ENCODE data around the gene PCIF1. TPM values are rescaled to one million over a fixed set of nuclear protein-coding genes. Genes with fewer than 3 reads are reported as not detected.
A peak's percentile ranks its signal among the peaks of the same experiment; 100 is the strongest.

The PCIF1 gene
- total and polyA plus RNA-seq, 9 of the 15 experiments (the other 6 are each of a cell fraction or from before 2014, with no cell fraction given) = 5.8 to 29.4 (median 11.3) TPM

DNA sequence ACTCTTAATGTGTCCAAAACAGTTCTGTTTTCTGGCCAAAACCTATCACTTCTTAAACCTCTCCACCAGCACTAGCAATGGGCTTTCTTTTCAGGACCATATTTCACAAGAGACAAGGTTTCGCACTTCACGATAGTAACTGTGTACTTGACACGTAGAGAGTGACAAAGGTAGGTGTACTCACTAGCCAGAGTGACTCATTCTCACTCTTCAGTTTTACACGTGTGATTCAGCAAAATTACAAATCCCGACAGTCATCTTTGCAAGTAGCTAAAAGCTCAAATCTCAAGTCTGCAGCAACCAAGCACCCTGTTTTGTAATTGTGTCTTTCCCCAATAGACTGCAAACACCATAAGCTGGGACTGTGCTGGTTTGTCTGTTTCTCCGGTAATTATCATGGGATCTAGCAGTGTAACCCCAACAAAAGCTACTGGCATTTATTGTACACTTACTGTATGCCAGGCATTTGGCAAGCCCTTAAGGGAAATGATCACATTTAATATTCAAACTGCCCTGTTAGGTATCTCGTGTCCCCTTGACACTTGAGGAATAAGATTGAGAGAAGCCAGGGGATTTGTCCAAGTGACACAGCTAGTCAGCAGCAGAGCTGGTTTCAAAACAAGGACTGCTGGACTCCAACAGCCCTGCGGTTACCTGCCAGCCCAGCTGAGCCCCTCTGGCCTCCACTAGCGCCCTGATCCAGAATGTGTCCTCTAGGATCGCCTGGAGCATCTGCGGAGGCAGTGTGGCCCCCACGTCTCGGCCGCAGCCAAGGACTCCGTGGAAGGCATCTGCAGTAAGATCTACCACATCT lies 9.9 kb downstream of the PCIF1 start (continued):
- TF ChIP-seq, protein P1, sequence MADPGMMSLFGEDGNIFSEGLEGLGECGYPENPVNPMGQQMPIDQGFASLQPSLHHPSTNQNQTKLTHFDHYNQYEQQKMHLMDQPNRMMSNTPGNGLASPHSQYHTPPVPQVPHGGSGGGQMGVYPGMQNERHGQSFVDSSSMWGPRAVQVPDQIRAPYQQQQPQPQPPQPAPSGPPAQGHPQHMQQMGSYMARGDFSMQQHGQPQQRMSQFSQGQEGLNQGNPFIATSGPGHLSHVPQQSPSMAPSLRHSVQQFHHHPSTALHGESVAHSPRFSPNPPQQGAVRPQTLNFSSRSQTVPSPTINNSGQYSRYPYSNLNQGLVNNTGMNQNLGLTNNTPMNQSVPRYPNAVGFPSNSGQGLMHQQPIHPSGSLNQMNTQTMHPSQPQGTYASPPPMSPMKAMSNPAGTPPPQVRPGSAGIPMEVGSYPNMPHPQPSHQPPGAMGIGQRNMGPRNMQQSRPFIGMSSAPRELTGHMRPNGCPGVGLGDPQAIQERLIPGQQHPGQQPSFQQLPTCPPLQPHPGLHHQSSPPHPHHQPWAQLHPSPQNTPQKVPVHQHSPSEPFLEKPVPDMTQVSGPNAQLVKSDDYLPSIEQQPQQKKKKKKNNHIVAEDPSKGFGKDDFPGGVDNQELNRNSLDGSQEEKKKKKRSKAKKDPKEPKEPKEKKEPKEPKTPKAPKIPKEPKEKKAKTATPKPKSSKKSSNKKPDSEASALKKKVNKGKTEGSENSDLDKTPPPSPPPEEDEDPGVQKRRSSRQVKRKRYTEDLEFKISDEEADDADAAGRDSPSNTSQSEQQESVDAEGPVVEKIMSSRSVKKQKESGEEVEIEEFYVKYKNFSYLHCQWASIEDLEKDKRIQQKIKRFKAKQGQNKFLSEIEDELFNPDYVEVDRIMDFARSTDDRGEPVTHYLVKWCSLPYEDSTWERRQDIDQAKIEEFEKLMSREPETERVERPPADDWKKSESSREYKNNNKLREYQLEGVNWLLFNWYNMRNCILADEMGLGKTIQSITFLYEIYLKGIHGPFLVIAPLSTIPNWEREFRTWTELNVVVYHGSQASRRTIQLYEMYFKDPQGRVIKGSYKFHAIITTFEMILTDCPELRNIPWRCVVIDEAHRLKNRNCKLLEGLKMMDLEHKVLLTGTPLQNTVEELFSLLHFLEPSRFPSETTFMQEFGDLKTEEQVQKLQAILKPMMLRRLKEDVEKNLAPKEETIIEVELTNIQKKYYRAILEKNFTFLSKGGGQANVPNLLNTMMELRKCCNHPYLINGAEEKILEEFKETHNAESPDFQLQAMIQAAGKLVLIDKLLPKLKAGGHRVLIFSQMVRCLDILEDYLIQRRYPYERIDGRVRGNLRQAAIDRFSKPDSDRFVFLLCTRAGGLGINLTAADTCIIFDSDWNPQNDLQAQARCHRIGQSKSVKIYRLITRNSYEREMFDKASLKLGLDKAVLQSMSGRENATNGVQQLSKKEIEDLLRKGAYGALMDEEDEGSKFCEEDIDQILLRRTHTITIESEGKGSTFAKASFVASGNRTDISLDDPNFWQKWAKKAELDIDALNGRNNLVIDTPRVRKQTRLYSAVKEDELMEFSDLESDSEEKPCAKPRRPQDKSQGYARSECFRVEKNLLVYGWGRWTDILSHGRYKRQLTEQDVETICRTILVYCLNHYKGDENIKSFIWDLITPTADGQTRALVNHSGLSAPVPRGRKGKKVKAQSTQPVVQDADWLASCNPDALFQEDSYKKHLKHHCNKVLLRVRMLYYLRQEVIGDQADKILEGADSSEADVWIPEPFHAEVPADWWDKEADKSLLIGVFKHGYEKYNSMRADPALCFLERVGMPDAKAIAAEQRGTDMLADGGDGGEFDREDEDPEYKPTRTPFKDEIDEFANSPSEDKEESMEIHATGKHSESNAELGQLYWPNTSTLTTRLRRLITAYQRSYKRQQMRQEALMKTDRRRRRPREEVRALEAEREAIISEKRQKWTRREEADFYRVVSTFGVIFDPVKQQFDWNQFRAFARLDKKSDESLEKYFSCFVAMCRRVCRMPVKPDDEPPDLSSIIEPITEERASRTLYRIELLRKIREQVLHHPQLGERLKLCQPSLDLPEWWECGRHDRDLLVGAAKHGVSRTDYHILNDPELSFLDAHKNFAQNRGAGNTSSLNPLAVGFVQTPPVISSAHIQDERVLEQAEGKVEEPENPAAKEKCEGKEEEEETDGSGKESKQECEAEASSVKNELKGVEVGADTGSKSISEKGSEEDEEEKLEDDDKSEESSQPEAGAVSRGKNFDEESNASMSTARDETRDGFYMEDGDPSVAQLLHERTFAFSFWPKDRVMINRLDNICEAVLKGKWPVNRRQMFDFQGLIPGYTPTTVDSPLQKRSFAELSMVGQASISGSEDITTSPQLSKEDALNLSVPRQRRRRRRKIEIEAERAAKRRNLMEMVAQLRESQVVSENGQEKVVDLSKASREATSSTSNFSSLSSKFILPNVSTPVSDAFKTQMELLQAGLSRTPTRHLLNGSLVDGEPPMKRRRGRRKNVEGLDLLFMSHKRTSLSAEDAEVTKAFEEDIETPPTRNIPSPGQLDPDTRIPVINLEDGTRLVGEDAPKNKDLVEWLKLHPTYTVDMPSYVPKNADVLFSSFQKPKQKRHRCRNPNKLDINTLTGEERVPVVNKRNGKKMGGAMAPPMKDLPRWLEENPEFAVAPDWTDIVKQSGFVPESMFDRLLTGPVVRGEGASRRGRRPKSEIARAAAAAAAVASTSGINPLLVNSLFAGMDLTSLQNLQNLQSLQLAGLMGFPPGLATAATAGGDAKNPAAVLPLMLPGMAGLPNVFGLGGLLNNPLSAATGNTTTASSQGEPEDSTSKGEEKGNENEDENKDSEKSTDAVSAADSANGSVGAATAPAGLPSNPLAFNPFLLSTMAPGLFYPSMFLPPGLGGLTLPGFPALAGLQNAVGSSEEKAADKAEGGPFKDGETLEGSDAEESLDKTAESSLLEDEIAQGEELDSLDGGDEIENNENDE (IDR thresholded peaks at IDR 0.05; ENCODE audit: low read depth, low read length) = no peak
- no peak for TF ChIP-seq SMAD4 (CRISPR knock-in tag; conservative IDR thresholded peaks at IDR 0.05)
- TF ChIP-seq, protein P2, sequence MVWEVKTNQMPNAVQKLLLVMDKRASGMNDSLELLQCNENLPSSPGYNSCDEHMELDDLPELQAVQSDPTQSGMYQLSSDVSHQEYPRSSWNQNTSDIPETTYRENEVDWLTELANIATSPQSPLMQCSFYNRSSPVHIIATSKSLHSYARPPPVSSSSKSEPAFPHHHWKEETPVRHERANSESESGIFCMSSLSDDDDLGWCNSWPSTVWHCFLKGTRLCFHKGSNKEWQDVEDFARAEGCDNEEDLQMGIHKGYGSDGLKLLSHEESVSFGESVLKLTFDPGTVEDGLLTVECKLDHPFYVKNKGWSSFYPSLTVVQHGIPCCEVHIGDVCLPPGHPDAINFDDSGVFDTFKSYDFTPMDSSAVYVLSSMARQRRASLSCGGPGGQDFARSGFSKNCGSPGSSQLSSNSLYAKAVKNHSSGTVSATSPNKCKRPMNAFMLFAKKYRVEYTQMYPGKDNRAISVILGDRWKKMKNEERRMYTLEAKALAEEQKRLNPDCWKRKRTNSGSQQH (CRISPR knock-in tag; IDR thresholded peaks at IDR 0.05) = no peak
- TF ChIP-seq ZNF431 (CRISPR knock-in tag; IDR thresholded peaks at IDR 0.05) = no peak
- TF ChIP-seq, protein P3, sequence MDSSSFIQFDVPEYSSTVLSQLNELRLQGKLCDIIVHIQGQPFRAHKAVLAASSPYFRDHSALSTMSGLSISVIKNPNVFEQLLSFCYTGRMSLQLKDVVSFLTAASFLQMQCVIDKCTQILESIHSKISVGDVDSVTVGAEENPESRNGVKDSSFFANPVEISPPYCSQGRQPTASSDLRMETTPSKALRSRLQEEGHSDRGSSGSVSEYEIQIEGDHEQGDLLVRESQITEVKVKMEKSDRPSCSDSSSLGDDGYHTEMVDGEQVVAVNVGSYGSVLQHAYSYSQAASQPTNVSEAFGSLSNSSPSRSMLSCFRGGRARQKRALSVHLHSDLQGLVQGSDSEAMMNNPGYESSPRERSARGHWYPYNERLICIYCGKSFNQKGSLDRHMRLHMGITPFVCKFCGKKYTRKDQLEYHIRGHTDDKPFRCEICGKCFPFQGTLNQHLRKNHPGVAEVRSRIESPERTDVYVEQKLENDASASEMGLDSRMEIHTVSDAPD (CRISPR knock-in tag; IDR thresholded peaks at IDR 0.05) = no peak
- peak in 1 of 2 experiments; percentile 74; a peak in 1 of 4 replicates for TF ChIP-seq HDAC1 (IDR thresholded peaks at IDR 0.05)
- TF ChIP-seq, protein P4, sequence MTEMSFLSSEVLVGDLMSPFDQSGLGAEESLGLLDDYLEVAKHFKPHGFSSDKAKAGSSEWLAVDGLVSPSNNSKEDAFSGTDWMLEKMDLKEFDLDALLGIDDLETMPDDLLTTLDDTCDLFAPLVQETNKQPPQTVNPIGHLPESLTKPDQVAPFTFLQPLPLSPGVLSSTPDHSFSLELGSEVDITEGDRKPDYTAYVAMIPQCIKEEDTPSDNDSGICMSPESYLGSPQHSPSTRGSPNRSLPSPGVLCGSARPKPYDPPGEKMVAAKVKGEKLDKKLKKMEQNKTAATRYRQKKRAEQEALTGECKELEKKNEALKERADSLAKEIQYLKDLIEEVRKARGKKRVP (CRISPR knock-in tag; IDR thresholded peaks at IDR 0.05) = no peak
- TF ChIP-seq CTBP1 (IDR thresholded peaks at IDR 0.05; ENCODE audit: borderline replicate concordance) = 0 out of 2 replicates have a peak, but pooled peaks have one; percentile 13
- TF ChIP-seq, protein P5, sequence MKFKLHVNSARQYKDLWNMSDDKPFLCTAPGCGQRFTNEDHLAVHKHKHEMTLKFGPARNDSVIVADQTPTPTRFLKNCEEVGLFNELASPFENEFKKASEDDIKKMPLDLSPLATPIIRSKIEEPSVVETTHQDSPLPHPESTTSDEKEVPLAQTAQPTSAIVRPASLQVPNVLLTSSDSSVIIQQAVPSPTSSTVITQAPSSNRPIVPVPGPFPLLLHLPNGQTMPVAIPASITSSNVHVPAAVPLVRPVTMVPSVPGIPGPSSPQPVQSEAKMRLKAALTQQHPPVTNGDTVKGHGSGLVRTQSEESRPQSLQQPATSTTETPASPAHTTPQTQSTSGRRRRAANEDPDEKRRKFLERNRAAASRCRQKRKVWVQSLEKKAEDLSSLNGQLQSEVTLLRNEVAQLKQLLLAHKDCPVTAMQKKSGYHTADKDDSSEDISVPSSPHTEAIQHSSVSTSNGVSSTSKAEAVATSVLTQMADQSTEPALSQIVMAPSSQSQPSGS (CRISPR knock-in tag; IDR thresholded peaks at IDR 0.05) = no peak

Data from K562 (cell line).